Measurements from ENCODE around the gene MARCKS. TPM values are rescaled to one million over a fixed set of nuclear protein-coding genes. Genes with fewer than 3 reads are reported as not detected.

MARCKS gene
- total and polyA plus RNA-seq, 2 of the 13 experiments (the other 11 are each of a cell fraction or from before 2014, with no cell fraction given): 30.5 to 39.5 TPM

DNA sequence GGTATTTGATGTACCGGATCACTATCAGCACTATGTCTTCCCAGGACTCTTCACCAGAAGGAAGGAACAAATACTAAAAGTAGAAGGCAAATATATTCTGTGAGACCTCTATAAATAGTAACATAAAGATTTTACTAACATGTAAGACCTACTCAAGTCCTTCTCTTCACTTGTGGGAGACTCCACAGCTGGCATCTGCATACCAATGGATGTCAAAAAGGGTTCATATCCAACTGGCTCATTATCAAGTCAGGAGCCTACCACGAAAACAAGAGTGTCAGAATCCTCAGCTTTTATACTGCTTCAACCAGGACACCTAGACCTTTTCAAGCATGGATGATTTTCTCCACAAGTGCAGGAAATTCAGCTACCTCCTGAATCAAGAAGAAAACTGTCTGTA lies 20.0 kb upstream of the MARCKS start:
- Histone ChIP-seq H4K20me1 (ENCODE audit: insufficient read depth, low read length) (no peaks in the 10 kb centered on the region), H3K4me2 (ENCODE audit: low read depth, low read length) (no peak overlapping the region), H3K9me3 (ENCODE audit: low read length) (no peaks in the 10 kb centered on the region), H2AFZ (ENCODE audit: low read length) (peak overlapping the region; percentile 42), H3K27me3 (ENCODE audit: control insufficient read depth in 1 of 2, insufficient read depth in 2 of 2, low read length in 2 of 2) (no peaks in the 10 kb centered on the region), H3K4me1 (ENCODE audit: insufficient read depth, low read length) (no peaks in the 10 kb centered on the region), H3K4me3 (replicated peaks in 1 of 3; ENCODE audit: insufficient read depth in 1 of 3, low read depth in 2 of 3, low read length in 3 of 3) (no peak overlapping the region), H3K9ac (ENCODE audit: insufficient read depth, low read depth, low read length) (no peak overlapping the region), H3K79me2 (ENCODE audit: insufficient read depth, low read length) (no peaks in the 10 kb centered on the region), H3K36me3 (replicated peaks in 1 of 2; ENCODE audit: control insufficient read depth in 1 of 2, insufficient read depth in 2 of 2, low read length in 2 of 2) (no peaks in the 10 kb centered on the region), H3K27ac (ENCODE audit: extremely low read length, insufficient read depth, low read length) (no peak overlapping the region)
- DNase-seq (ENCODE audit: low spot score): no peak
- in situ Hi-C loops (cut with HindIII; ENCODE audit: extremely low pct_ligation_motif_present, low pct_unique_long_range_greater_than_20kb): no loop called here
- intact Hi-C loops (cut with micrococcal nuclease; ENCODE audit: unreplicated experiment): no loop called here
- no peak for ATAC-seq
- TF ChIP-seq ZNF383 (CRISPR knock-in tag; IDR thresholded peaks at IDR 0.05; ENCODE audit: borderline replicate concordance): no peak
- no peak for TF ChIP-seq ZBTB38 (CRISPR knock-in tag; IDR thresholded peaks at IDR 0.05)
- no peak for TF ChIP-seq NPAS2 (CRISPR knock-in tag; IDR thresholded peaks at IDR 0.05; ENCODE audit: borderline replicate concordance)
- TF ChIP-seq ZNF777 (CRISPR knock-in tag; IDR thresholded peaks at IDR 0.05): no peak
- no peak for TF ChIP-seq MYPOP (CRISPR knock-in tag; IDR thresholded peaks at IDR 0.05)
- no peak for TF ChIP-seq CHCHD3 (CRISPR knock-in tag; IDR thresholded peaks at IDR 0.05)
- TF ChIP-seq ZKSCAN5 (CRISPR knock-in tag; IDR thresholded peaks at IDR 0.05): no peak
- TF ChIP-seq ZNF121 (CRISPR knock-in tag; IDR thresholded peaks at IDR 0.05): no peak
- no peak for TF ChIP-seq TBL1XR1 (IDR thresholded peaks at IDR 0.05; ENCODE audit: borderline replicate concordance, low read length, partially characterized antibody)
- TF ChIP-seq CAMTA2 (CRISPR knock-in tag; IDR thresholded peaks at IDR 0.05; ENCODE audit: borderline replicate concordance): no peak
- TF ChIP-seq JUND (CRISPR knock-in tag; IDR thresholded peaks at IDR 0.05): no peak
- TF ChIP-seq ZNF563 (CRISPR knock-in tag; IDR thresholded peaks at IDR 0.05): no peak
- TF ChIP-seq MAFK (conservative IDR thresholded peaks at IDR 0.05 in 1 of 2, IDR thresholded peaks at IDR 0.05 in 1 of 2; ENCODE audit: low read length in 2 of 2): no peak
- TF ChIP-seq SKIL (CRISPR knock-in tag; IDR thresholded peaks at IDR 0.05; ENCODE audit: borderline replicate concordance): no peak
- CTCF ChIA-PET (ENCODE audit: low intra/inter-chr PET ratio, low total read pairs): no interaction called here
- POLR2A ChIA-PET: no interaction called here
- FAIRE-seq: no peak
- no TSS peak for BruUV-seq (replicated peaks)
- 44% methylated on average over 2 of the region's 2 CpGs for WGBS (ENCODE audit: low lambda C conversion rate)
